ENCODE results near the gene PTX4.

DNA sequence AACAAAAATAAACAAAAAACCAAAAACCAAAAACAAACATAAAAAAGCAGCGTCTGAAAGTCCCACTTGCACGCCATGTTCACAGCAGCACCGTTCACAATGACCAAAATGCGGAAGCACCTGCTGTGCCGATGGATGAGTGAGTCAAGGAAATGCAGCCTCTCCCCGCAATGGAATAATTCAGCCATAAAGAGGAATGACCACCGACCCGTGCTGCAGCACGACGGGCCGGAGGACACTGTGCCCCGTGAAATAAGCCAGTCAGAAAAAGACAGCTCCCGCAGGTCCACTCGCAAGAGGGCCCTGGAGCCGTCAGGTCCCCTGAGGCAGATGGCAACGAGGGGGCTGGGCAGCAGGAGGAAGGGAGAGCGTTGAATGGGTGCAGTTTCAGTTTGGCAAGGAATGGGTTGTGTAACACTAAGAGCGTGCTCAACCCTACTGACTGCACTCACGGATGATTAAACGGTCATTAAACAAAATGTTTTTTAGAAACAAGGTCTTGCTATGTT is 19.0 kb downstream of the PTX4 start:
- TF ChIP-seq POLR2A (IDR thresholded peaks at IDR 0.05): no peak
- TF ChIP-seq, protein P1, sequence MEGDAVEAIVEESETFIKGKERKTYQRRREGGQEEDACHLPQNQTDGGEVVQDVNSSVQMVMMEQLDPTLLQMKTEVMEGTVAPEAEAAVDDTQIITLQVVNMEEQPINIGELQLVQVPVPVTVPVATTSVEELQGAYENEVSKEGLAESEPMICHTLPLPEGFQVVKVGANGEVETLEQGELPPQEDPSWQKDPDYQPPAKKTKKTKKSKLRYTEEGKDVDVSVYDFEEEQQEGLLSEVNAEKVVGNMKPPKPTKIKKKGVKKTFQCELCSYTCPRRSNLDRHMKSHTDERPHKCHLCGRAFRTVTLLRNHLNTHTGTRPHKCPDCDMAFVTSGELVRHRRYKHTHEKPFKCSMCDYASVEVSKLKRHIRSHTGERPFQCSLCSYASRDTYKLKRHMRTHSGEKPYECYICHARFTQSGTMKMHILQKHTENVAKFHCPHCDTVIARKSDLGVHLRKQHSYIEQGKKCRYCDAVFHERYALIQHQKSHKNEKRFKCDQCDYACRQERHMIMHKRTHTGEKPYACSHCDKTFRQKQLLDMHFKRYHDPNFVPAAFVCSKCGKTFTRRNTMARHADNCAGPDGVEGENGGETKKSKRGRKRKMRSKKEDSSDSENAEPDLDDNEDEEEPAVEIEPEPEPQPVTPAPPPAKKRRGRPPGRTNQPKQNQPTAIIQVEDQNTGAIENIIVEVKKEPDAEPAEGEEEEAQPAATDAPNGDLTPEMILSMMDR (IDR thresholded peaks at IDR 0.05): no peak

Measured in lower leg skin (tissue), 3 donors.